ENCODE measurements around the gene SEC16B.

Gene SEC16B

GRCh38 chr1:177913762-177914540, 55.9 kb downstream of the SEC16B start:
- Histone ChIP-seq H3K36me3 (ENCODE audit: low read length) (no peaks in the 10 kb centered on the region), H3K9me3 (ENCODE audit: insufficient read depth, low read length) (no peaks in the 10 kb centered on the region), H3K9ac (ENCODE audit: low read length) (no peak overlapping the region), H3K27ac (ENCODE audit: low read depth, low read length) (no peak overlapping the region), H3K9me2 (replicated peaks; ENCODE audit: insufficient read depth, low read length) (no peaks in the 10 kb centered on the region), H3F3A (ENCODE audit: insufficient read depth) (no peaks in the 10 kb centered on the region), H2AFZ (ENCODE audit: low read depth, low read length, severe bottlenecking) (no peak overlapping the region), H3K79me2 (ENCODE audit: insufficient read depth, low read length) (no peaks in the 10 kb centered on the region), H3K4me2 (ENCODE audit: low read depth, low read length, poor library complexity, severe bottlenecking) (no peak overlapping the region), H4K20me1 (ENCODE audit: low read depth, low read length) (no peaks in the 10 kb centered on the region), H3K27me3 (ENCODE audit: low read length) (no peaks in the 10 kb centered on the region), H3K4me3 (ENCODE audit: insufficient read depth, low read length, poor library complexity, severe bottlenecking) (no peak overlapping the region)
- TF ChIP-seq, protein P1, sequence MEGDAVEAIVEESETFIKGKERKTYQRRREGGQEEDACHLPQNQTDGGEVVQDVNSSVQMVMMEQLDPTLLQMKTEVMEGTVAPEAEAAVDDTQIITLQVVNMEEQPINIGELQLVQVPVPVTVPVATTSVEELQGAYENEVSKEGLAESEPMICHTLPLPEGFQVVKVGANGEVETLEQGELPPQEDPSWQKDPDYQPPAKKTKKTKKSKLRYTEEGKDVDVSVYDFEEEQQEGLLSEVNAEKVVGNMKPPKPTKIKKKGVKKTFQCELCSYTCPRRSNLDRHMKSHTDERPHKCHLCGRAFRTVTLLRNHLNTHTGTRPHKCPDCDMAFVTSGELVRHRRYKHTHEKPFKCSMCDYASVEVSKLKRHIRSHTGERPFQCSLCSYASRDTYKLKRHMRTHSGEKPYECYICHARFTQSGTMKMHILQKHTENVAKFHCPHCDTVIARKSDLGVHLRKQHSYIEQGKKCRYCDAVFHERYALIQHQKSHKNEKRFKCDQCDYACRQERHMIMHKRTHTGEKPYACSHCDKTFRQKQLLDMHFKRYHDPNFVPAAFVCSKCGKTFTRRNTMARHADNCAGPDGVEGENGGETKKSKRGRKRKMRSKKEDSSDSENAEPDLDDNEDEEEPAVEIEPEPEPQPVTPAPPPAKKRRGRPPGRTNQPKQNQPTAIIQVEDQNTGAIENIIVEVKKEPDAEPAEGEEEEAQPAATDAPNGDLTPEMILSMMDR (IDR thresholded peaks at IDR 0.05; ENCODE audit: insufficient read depth, low read length, poor library complexity, severe bottlenecking): no peak
- TF ChIP-seq EZH2phosphoT487 (conservative IDR thresholded peaks at IDR 0.05; ENCODE audit: low read length): no peak

- no peaks in the 10 kb centered on the region for H3K27me3 ChIP-seq (ENCODE audit: low read length)
- H3F3A ChIP-seq (ENCODE audit: insufficient read depth): no peaks in the 10 kb centered on the region
- no peaks in the 10 kb centered on the region for H3K36me3 ChIP-seq (ENCODE audit: low read length)
- H2AFZ ChIP-seq (ENCODE audit: low read depth, low read length, severe bottlenecking): no peak overlapping the region
- H3K4me3 ChIP-seq (ENCODE audit: insufficient read depth, low read length, poor library complexity, severe bottlenecking): no peak overlapping the region
- H3K79me2 ChIP-seq (ENCODE audit: insufficient read depth, low read length): no peaks in the 10 kb centered on the region
- no peak overlapping the region for H3K9ac ChIP-seq (ENCODE audit: low read length)
- H3K27ac ChIP-seq (ENCODE audit: low read depth, low read length): no peak overlapping the region
- H3K4me2 ChIP-seq (ENCODE audit: low read depth, low read length, poor library complexity, severe bottlenecking): no peak overlapping the region
- TF ChIP-seq EZH2phosphoT487 (conservative IDR thresholded peaks at IDR 0.05; ENCODE audit: low read length): no peak
- TF ChIP-seq, protein P1 (IDR thresholded peaks at IDR 0.05; ENCODE audit: insufficient read depth, low read length, poor library complexity, severe bottlenecking): no peak
- no peaks in the 10 kb centered on the region for H4K20me1 ChIP-seq (ENCODE audit: low read depth, low read length)
- H3K9me3 ChIP-seq (ENCODE audit: insufficient read depth, low read length): no peaks in the 10 kb centered on the region
- no peaks in the 10 kb centered on the region for H3K9me2 ChIP-seq (replicated peaks; ENCODE audit: insufficient read depth, low read length)
Observed at GRCh38 chr1:177912991-177913390, 56.9 kb downstream of the SEC16B start.

DNA sequence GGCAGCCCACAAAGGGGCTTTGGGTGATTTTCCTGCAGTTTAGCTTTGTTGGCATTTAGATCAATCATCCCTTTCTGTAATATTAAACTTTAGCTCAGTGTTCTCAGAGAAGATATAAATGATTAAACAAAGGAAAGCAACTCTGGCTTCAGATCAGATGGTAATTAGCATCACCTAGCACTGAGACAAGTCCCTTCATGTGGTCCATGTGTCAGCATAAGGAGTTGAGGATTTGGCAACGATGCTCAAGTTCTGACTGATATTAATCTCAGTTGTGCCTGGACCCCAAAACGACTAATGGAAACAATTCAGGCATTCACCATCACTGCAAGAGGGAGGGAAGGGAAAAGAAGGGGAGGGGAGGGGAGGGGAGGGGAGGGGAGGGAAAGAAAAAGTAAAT, 60.4 kb downstream of the SEC16B start:
- Histone ChIP-seq H3K79me2 (ENCODE audit: insufficient read depth, low read length) (no peaks in the 10 kb centered on the region), H3K36me3 (ENCODE audit: low read length) (no peaks in the 10 kb centered on the region), H4K20me1 (ENCODE audit: low read depth, low read length) (no peaks in the 10 kb centered on the region), H3K9ac (ENCODE audit: low read length) (no peak overlapping the region), H2AFZ (ENCODE audit: low read depth, low read length, severe bottlenecking) (no peak overlapping the region), H3K9me3 (ENCODE audit: insufficient read depth, low read length) (no peaks in the 10 kb centered on the region), H3K9me2 (replicated peaks; ENCODE audit: insufficient read depth, low read length) (no peaks in the 10 kb centered on the region), H3K4me3 (ENCODE audit: insufficient read depth, low read length, poor library complexity, severe bottlenecking) (no peak overlapping the region), H3F3A (ENCODE audit: insufficient read depth) (no peaks in the 10 kb centered on the region), H3K4me2 (ENCODE audit: low read depth, low read length, poor library complexity, severe bottlenecking) (no peak overlapping the region), H3K27me3 (ENCODE audit: low read length) (no peaks in the 10 kb centered on the region), H3K27ac (ENCODE audit: low read depth, low read length) (no peak overlapping the region)
- TF ChIP-seq, protein P1 (IDR thresholded peaks at IDR 0.05; ENCODE audit: insufficient read depth, low read length, poor library complexity, severe bottlenecking): no peak
- no peak for TF ChIP-seq EZH2phosphoT487 (conservative IDR thresholded peaks at IDR 0.05; ENCODE audit: low read length)

Measured in SU-DHL-6 (cell line).